HG03045 (cell line): ENCODE results near the gene KRT16.
"Not testable (repeated sequence)": the region's sequence is repeated elsewhere in the genome, so short reads cannot be mapped to it uniquely, and the experiment has no call there.

ENCODE experiments used
- ATAC-seq: cut with Tn5 transposase; IDR thresholded peaks from one replicate; pipeline ENCODE4 v1.9.1; 2021; ENCODE audit warnings: mild to moderate bottlenecking, moderate library complexity; ENCODE audit not compliant: unreplicated experiment

KRT16 gene

GRCh38 chr17:41617136-41617535 is 4.6 kb upstream of the KRT16 start:
- ATAC-seq: no peak

GRCh38 chr17:41616486-41616885 is 3.9 kb upstream of the KRT16 start:
- ATAC-seq: not testable (repeated sequence)

- no peak for ATAC-seq
Measured at GRCh38 chr17:41615454-41615853, 2.9 kb upstream of the KRT16 start.

- ATAC-seq: not testable (repeated sequence)
Measured at GRCh38 chr17:41614767-41615166, 2.2 kb upstream of the KRT16 start.

- no peak for ATAC-seq
Measured at GRCh38 chr17:41614098-41614497, 1.5 kb upstream of the KRT16 start.

- ATAC-seq: no peak
Measured at GRCh38 chr17:41613277-41614082, 913 bp upstream of the KRT16 start.

GRCh38 chr17:41610965-41611640 is 1.5 kb downstream of the KRT16 start:
- ATAC-seq: no peak

- ATAC-seq: not testable (repeated sequence)
Measured at GRCh38 chr17:41610061-41610517, 2.5 kb downstream of the KRT16 start.

GRCh38 chr17:41606930-41607329 is 5.6 kb downstream of the KRT16 start:
- not testable (repeated sequence) for ATAC-seq

GRCh38 chr17:41602524-41602923 is 10.0 kb downstream of the KRT16 start:
- no peak for ATAC-seq

- ATAC-seq: no peak
Measured at GRCh38 chr17:41600318-41600717, 12.2 kb downstream of the KRT16 start.

- ATAC-seq: no peak
Measured at GRCh38 chr17:41599680-41600079, 12.9 kb downstream of the KRT16 start.

GRCh38 chr17:41595585-41595984 is 17.0 kb downstream of the KRT16 start:
- ATAC-seq: no peak

GRCh38 chr17:41594363-41594915 is 18.1 kb downstream of the KRT16 start:
- no peak for ATAC-seq

GRCh38 chr17:41593306-41593981 is 19.1 kb downstream of the KRT16 start:
- ATAC-seq: no peak

- ATAC-seq: no peak
Measured at GRCh38 chr17:41592601-41593305, 19.8 kb downstream of the KRT16 start.

GRCh38 chr17:41589301-41589700 is 23.3 kb downstream of the KRT16 start:
- ATAC-seq: no peak

- ATAC-seq: no peak
Measured at GRCh38 chr17:41588126-41588810, 24.3 kb downstream of the KRT16 start.

- no peak for ATAC-seq
Measured at GRCh38 chr17:41586863-41587495, 25.6 kb downstream of the KRT16 start, which contains the start of gene KRT14. TSS of gene KRT14 (minus strand) at chr17:41586895. CDS start at chr17:41586834, 61 bp downstream.
